AG09319 (cell line): Measurements from ENCODE around the gene MGLL.

Source experiments
- DNase-seq: peaks from one replicate; pipeline ENCODE4 v3.0.0-alpha.2; 2010; ENCODE audit warnings: low read depth; ENCODE audit errors: extremely low read depth
- TF ChIP-seq, protein P1 (sequence below): IDR thresholded peaks from 2 replicates; pipeline ENCODE4 v1.5.1; 2011; ENCODE audit warnings: low read depth, mild to moderate bottlenecking, inconsistent platforms, low read length, moderate library complexity

The MGLL gene

DNA sequence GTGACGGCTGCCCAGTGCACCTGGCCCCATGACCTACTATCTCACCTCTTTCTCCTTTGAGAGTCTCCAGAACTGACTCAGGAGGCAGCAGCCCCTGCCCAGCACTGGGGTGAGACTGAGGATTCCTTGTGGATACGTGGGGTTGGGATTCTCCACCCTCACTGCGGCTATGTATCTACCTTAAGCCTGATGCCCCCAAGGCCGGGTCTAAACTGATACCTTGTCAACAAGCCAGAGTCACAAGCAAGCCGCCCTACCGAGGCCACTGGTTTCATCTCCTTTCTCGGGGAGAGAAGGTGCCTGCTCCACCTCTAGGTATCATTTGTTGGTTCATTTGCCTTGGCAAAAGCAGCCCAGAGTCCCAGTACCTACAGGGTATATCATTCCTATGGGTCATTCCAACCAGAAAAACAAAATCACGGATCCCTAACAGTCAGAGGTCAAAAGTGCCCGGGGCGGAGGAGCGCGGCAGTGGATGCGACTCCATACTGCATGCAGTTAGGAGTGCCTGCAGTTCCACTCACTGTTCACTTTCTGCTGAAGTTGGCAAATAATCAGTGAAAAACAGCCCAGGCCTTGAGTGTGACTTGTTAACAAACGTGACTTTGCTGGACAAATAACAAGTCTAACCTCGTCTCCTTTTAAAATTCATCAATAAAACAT is 102.0 kb downstream of the MGLL start:
- TF ChIP-seq, protein P1, sequence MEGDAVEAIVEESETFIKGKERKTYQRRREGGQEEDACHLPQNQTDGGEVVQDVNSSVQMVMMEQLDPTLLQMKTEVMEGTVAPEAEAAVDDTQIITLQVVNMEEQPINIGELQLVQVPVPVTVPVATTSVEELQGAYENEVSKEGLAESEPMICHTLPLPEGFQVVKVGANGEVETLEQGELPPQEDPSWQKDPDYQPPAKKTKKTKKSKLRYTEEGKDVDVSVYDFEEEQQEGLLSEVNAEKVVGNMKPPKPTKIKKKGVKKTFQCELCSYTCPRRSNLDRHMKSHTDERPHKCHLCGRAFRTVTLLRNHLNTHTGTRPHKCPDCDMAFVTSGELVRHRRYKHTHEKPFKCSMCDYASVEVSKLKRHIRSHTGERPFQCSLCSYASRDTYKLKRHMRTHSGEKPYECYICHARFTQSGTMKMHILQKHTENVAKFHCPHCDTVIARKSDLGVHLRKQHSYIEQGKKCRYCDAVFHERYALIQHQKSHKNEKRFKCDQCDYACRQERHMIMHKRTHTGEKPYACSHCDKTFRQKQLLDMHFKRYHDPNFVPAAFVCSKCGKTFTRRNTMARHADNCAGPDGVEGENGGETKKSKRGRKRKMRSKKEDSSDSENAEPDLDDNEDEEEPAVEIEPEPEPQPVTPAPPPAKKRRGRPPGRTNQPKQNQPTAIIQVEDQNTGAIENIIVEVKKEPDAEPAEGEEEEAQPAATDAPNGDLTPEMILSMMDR = no peak

DNA sequence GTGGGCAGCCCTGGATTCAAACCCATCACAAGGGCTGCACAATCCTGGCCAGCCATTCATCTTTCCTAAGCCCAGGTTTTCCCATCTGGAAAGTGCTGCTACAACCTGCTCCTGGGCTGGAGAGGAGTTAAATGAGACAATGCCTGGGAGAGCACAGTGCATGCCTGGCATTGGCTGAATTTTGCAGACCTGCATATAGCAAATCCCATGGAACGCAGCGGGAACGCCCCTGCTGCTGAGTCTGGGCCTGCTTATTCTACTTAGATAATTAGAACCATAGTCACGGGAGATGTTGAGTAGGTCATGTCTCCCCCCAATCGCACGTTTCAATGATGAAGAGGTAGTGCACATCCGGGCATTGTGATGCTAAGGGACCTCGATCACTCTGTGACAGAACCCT is 102.9 kb downstream of the MGLL start:
- TF ChIP-seq, protein P1 = no peak
- no peak for DNase-seq

More for the DNA sequence above, 102.0 kb downstream of the MGLL start:
- no peak for DNase-seq

DNA sequence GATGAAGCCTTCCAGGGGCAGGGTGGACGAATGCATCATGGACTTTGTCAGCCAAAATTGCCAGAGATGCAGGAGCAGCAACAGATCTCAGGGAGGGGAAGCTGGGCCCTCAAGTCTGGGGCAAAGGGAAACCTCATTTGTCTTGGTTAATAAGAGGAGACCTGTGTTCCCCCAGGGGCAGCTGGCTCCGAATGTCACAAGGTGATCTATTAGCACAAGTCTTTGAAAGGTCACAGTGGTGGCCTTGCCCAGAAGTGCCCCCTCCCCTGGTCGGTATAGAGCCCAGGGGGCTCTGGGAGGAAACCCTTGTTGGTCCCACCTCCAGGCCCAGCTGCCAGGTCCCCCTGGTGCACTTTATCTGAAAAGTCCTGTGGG is 103.4 kb downstream of the MGLL start:
- no peak for DNase-seq
- TF ChIP-seq, protein P1 = no peak

DNA sequence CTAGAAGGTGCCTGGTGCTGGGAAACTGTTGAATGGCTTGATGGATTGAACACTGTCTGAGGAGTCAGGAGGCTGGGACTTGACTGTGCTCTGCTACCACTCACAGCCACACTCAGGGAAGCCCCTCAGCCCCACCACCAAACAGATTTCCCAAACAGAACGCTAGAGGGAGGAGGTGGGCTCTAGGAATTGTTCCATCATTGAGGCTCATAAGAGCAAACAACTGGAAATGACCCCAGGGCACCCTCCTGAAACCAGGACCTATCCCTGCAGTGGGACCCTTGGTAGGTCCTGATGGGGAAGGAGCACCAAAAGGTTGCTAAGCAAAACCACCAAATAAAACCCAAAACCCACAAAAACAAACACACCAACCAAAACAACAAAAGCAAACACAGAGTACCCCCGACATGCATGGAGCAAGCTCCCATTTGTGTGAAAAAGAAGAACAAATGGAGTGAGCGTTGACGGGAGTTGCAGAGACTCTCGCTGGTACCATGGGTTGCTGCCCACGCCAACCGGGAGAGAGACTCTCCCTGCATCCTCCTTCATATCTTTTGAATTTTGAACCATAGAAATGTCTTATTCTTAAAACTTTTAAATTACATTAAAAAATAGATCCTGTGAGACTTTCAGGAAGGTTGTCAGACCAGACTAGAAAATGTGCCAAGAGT is 103.9 kb downstream of the MGLL start:
- TF ChIP-seq, protein P1 = no peak
- no peak for DNase-seq

DNA sequence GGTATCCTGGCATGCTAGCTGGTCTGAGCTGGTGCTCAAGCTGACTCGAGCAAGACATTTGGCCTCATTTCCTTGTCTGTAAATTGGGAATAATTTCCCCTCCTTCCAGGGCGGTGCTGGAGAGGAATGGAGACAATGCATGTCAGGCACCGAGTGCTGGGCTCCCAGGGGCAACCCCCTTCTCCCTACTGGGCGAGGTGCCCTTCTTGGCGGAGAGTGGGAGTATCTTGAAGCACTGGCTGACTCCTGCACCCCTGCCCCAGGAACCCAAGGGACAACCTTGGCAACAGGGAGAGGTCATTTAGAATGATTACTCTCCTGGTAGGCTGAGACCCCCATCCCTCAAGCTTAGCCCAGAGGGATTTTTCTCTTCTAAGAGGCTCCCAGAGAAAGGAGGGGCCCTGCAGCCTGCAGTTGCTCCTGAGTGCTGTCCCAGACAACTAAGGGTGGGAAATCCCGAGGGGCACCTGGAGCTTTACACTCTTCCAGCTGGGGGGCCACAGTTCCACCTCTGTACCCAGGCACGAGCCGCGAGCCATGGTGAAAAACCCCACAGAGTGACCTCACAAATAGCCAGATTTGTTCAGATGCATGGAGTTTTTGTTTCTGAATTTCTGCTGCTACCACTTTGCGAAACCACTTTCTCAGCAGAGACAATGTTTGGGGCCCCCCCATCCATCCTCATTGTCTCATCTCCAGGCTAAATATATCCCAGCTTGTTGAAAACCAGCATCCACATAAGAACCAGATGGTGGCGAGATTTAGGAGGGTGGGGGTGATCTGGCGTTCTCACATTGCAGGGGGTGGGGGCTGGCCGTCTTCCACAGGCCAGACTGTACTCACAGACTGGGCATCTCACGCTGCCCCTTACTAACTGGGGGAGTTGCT is 104.7 kb downstream of the MGLL start:
- TF ChIP-seq, protein P1 = no peak
- no peak for DNase-seq

DNA sequence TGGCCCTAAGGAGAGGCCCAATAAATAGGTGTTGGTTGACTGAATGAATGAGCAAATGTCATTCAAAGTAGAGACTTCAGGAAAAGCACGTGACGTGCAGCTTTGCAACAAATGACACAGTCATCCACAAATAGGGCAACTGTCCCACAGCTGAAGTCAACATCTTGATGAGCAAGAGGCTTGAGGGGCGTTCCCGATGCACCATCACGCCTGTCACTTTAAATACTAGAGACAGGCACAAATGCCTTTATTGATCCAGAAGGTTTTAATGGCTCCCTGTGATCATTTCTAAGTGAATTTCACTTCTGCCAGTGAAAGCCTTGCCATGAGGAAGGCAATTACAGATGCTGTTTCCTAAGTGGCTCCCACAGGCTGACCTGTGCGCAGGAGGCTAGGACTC is 105.9 kb downstream of the MGLL start:
- DNase-seq = no peak
- TF ChIP-seq, protein P1 = no peak

DNA sequence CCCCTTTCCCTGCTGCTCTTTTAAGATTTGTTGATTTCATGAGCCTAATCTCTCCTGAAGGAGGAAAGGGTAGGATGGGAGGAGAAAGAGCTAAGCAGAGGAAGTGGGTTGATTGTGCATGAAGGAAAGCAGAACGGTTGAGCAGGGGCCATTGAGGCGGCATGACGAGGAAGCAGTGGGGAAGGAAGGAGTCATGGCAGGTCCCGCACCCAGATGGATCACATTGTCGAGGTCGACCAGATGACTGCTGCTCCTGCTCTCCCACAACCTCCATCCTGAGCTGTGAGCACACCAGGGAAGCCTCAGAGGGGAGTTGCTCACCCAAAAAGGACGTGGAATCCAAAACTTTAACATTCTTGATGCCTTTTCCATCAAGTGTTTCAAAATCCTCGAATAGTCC is 106.8 kb downstream of the MGLL start:
- TF ChIP-seq, protein P1 = no peak
- no peak for DNase-seq
